Gastrocnemius medialis (tissue), 4 donors: ENCODE results near the gene ARMC3. TPM values are rescaled to one million over a fixed set of nuclear protein-coding genes. Genes with fewer than 3 reads are reported as not detected.

Source experiments
- ATAC-seq, 2 donors: fragments of 150-250 bp; one replicate each; pipeline ENCODE4 v1.9.1; 2016
- DNase-seq, 2 donors: peaks; one replicate each; pipeline ENCODE4 v3.0.0-alpha.2; 2019
- H3K27ac ChIP-seq, 4 donors: fragments of 200-600 bp; sonication (generic); 1 replicate in 1 of 4; 2 replicates in 3 of 4; pipeline ENCODE4 v1.5.1; 2016 to 2018; ENCODE audit warnings: mild to moderate bottlenecking in 2 of 4, moderate library complexity in 1 of 4
- H3K27me3 ChIP-seq, 3 donors: fragments of 200-600 bp; sonication (generic) in 2 of 3; 1 replicate in 1 of 3; 2 replicates in 2 of 3; pipeline versions ENCODE4 v1.5.1 to v1.6.0; 2016 to 2019; ENCODE audit warnings: mild to moderate bottlenecking in 1 of 3, moderate library complexity in 1 of 3
- H3K36me3 ChIP-seq, 2 donors: fragments of 200-600 bp; sonication (generic) in 1 of 2; one replicate each; pipeline ENCODE4 v1.5.1; 2017 to 2018
- H3K4me1 ChIP-seq, 2 donors: fragments of 200-600 bp; sonication (generic) in 1 of 2; one replicate each; pipeline ENCODE4 v1.5.1; 2016 to 2017; ENCODE audit warnings: mild to moderate bottlenecking in 2 of 2
- H3K4me3 ChIP-seq, 4 donors: fragments of 200-600 bp; sonication (generic) in 3 of 4; 1 replicate in 1 of 4; 2 replicates in 3 of 4; pipeline ENCODE4 v1.5.1; 2016 to 2019; ENCODE audit warnings: mild to moderate bottlenecking in 2 of 4
- H3K9me3 ChIP-seq, 3 donors: fragments of 200-600 bp; sonication (generic) in 2 of 3; 1 replicate in 1 of 3; 2 replicates in 2 of 3; pipeline ENCODE4 v1.5.1; 2016 to 2019
- CTCF ChIP-seq, 5 experiments: fragments of 450-650 bp in 3 of 5; fragments of 200-600 bp in 2 of 5; sonication (generic) in 2 of 5; IDR thresholded peaks in 4 of 5; conservative IDR thresholded peaks in 1 of 5; 1 replicate in 4 of 5; 2 replicates in 1 of 5; pipeline ENCODE4 v1.5.1; 2016 to 2019; ENCODE audit warnings: antibody characterized with exemption in 5 of 5, mild to moderate bottlenecking in 3 of 5, moderate library complexity in 3 of 5
- POLR2A ChIP-seq, 2 donors: fragments of 450-650 bp; IDR thresholded peaks; one replicate each; pipeline ENCODE4 v1.6.1; 2017; ENCODE audit warnings: antibody characterized with exemption in 2 of 2, mild to moderate bottlenecking in 2 of 2, moderate library complexity in 2 of 2
- in situ Hi-C, 4 donors: fragments of 200-750 bp; cut with MboI; loops; one replicate each; pipeline versions ENCODE4 v1.15.0 to v1.8.0; 2017; ENCODE audit warnings: low sequenced_read_pairs in 4 of 4
- intact Hi-C: fragments of 100-400 bp; cut with DNase I; formaldehyde crosslinking; loops from one replicate; pipeline ENCODE4 v1.15.1; 2023; ENCODE audit warnings: low total_unique reads
- total RNA-seq, 4 donors: library from RNA; depleted of rRNA; stranded (reverse); fragments of >200 nt; gene quantifications; one replicate each; pipeline versions ENCODE4 v1.1.0 to v1.2.3, GENCODE V29; 2016

The ARMC3 gene
- total RNA-seq, 4 donors from 2014 or later = not detected

- Histone ChIP-seq H3K36me3 (no peaks in the 10 kb centered on the region), H3K27ac (no peak overlapping the region), H3K4me1 (no peaks in the 10 kb centered on the region), H3K9me3 (no peaks in the 10 kb centered on the region), H3K4me3 (no peak overlapping the region), H3K27me3 (no peaks in the 10 kb centered on the region)
- in situ Hi-C loops = loop anchor here (10.0 to 25.0 kb wide), 6 partner anchors 394 to 1494 kb away; no protein-coding TSS in a partner anchor
- no peak for TF ChIP-seq POLR2A (IDR thresholded peaks at IDR 0.05)
- no peak for TF ChIP-seq CTCF (IDR thresholded peaks at IDR 0.05 in 4 of 5, conservative IDR thresholded peaks at IDR 0.05 in 1 of 5)
- intact Hi-C loops = loop anchor here (10.0 kb wide), 1 partner anchor 426 kb away; no protein-coding TSS in a partner anchor
- ATAC-seq (no peak), DNase-seq (no peak)
Observed at GRCh38 chr10:22980822-22981221, 53.0 kb downstream of the ARMC3 start.

- no peak for DNase-seq
- intact Hi-C loops (loop anchor here (10.0 kb wide), 1 partner anchor 429 kb away; no protein-coding TSS in a partner anchor), in situ Hi-C loops (loop anchor here (10.0 to 25.0 kb wide), 6 partner anchors 397 to 1497 kb away; no protein-coding TSS in a partner anchor)
- Histone ChIP-seq H3K4me3 (no peak overlapping the region), H3K4me1 (peaks cover 0 to 4% of the 10 kb centered on the region in 2 donors), H3K27me3 (no peaks in the 10 kb centered on the region), H3K9me3 (no peaks in the 10 kb centered on the region), H3K27ac (no peak overlapping the region), H3K36me3 (no peaks in the 10 kb centered on the region)
- TF ChIP-seq POLR2A (IDR thresholded peaks at IDR 0.05) = no peak
- no peak for TF ChIP-seq CTCF (IDR thresholded peaks at IDR 0.05 in 4 of 5, conservative IDR thresholded peaks at IDR 0.05 in 1 of 5)
- ATAC-seq = no peak
Observed at GRCh38 chr10:22984066-22984465, 56.2 kb downstream of the ARMC3 start.

GRCh38 chr10:22986771-22987542, 59.1 kb downstream of the ARMC3 start:
- Histone ChIP-seq H3K4me3 (no peak overlapping the region), H3K36me3 (no peaks in the 10 kb centered on the region), H3K9me3 (no peaks in the 10 kb centered on the region), H3K27ac (no peak overlapping the region), H3K27me3 (no peaks in the 10 kb centered on the region), H3K4me1 (peaks cover 0 to 4% of the 10 kb centered on the region in 2 donors)
- in situ Hi-C loops = loop anchor here (5.0 to 25.0 kb wide), 7 partner anchors 400 to 1500 kb away; no protein-coding TSS in a partner anchor
- intact Hi-C loops = loop anchor here (2.0 to 10.0 kb wide), 4 partner anchors 432 to 1910 kb away; partner anchors contain the start of gene DNAJC1
- DNase-seq = no peak
- no peak for ATAC-seq
- TF ChIP-seq POLR2A (IDR thresholded peaks at IDR 0.05) (no peak), CTCF (IDR thresholded peaks at IDR 0.05 in 4 of 5, conservative IDR thresholded peaks at IDR 0.05 in 1 of 5) (peak in 2 of 5 experiments; percentile 17 to 35)

GRCh38 chr10:22988581-22989360, 60.9 kb downstream of the ARMC3 start:
- H3K36me3 ChIP-seq = no peaks in the 10 kb centered on the region
- H3K4me1 ChIP-seq = peaks cover 0 to 4% of the 10 kb centered on the region in 2 donors
- peak; percentile 71 to 77 for ATAC-seq
- no peaks in the 10 kb centered on the region for H3K27me3 ChIP-seq
- peak; percentile 32 to 35 for DNase-seq
- H3K4me3 ChIP-seq = no peak overlapping the region
- TF ChIP-seq CTCF (IDR thresholded peaks at IDR 0.05 in 4 of 5, conservative IDR thresholded peaks at IDR 0.05 in 1 of 5) (peak; percentile 78 to 90 (median 85)), POLR2A (IDR thresholded peaks at IDR 0.05) (no peak)
- in situ Hi-C loops = loop anchor here (5.0 to 25.0 kb wide), 7 partner anchors 401 to 1501 kb away; no protein-coding TSS in a partner anchor
- H3K27ac ChIP-seq = no peak overlapping the region
- intact Hi-C loops = loop anchor here (2.0 to 10.0 kb wide), 4 partner anchors 78 to 1911 kb away; partner anchors contain the start of gene DNAJC1
- no peaks in the 10 kb centered on the region for H3K9me3 ChIP-seq
